ENCODE measurements around the gene CCDC27. TPM values are rescaled to one million over a fixed set of nuclear protein-coding genes. Genes with fewer than 3 reads are reported as not detected.

The CCDC27 gene
- total RNA-seq, 1 donor from 2014 or later = 0.08 TPM

DNA sequence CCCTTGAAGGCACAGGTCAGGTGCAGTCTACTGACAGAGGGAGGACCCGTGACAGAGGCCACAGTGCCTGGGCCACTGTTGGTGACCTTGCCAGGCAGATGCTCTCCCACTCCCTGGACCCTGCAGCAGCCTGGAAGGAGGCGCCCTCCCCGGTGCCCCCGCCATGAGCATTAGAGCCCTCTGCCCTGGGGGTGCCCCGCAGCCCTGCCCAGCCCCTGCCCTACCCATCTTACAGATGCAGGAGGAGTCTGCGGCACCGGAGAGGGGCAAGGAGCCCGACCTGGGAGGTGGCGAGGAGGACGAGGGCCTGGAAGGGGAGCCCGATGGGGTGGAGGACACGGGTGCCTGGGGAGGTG, 10.6 kb downstream of the CCDC27 start:
- H3K27me3 ChIP-seq (ENCODE audit: low read depth) = peaks cover 81% of the 10 kb centered on the region
- no peak for DNase-seq
- no peak overlapping the region for H3K4me3 ChIP-seq

GRCh38 chr1:3763351-3764125, 11.3 kb downstream of the CCDC27 start:
- TF ChIP-seq CTCF (IDR thresholded peaks at IDR 0.05; ENCODE audit: borderline replicate concordance) = no peak
- H3K27ac ChIP-seq (replicated peaks) = no peak overlapping the region
- peaks cover 8% of the 10 kb centered on the region for H3K9me3 ChIP-seq (replicated peaks)
- no peak overlapping the region for H3K4me3 ChIP-seq
- no peak for DNase-seq
- no peaks in the 10 kb centered on the region for H3K36me3 ChIP-seq
- H3K27me3 ChIP-seq (ENCODE audit: low read depth) = peaks cover 75% of the 10 kb centered on the region
- intact Hi-C loops (cut with micrococcal nuclease) = no loop called here
- no peaks in the 10 kb centered on the region for H3K4me1 ChIP-seq

More for the DNA sequence above, 10.6 kb downstream of the CCDC27 start:
- intact Hi-C loops (cut with micrococcal nuclease) = no loop called here
- Histone ChIP-seq H3K9me3 (replicated peaks) (peaks cover 8% of the 10 kb centered on the region), H3K36me3 (no peaks in the 10 kb centered on the region), H3K27ac (replicated peaks) (no peak overlapping the region), H3K4me1 (no peaks in the 10 kb centered on the region)
- TF ChIP-seq CTCF (IDR thresholded peaks at IDR 0.05; ENCODE audit: borderline replicate concordance) = no peak

DNA sequence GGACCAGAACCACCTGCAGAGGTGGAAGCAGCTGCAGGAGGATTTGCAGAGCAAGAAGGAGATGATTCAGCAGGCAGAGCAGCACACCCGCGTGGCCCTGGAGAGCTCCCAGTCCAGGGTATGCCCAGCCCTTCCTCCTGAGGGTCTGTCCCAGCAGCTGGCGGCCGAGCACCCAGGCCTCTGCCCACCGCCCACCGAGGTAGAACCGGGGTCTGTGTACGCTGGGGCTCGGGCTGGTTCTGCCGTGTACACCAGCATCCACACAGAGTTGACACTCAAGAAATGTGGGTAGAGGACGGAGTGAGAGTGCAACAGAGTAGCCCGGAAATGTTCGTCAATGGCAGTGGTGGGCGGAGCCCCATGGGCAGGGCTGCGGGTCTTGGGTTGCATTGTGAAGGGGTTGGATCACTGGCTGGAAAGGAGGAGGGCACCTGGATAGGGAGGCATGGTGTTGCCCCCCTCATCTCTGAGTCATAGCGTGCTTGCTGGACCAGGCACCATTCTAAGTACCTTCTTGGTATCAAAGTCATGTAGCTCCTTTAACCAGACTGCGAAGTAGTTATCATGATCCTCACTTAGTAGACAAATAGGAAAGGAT, 15.2 kb downstream of the CCDC27 start:
- no peaks in the 10 kb centered on the region for H3K36me3 ChIP-seq
- no peak overlapping the region for H3K4me3 ChIP-seq
- H3K4me1 ChIP-seq = peaks cover 15% of the 10 kb centered on the region
- intact Hi-C loops (cut with micrococcal nuclease) = no loop called here
- no peak for DNase-seq
- TF ChIP-seq CTCF (IDR thresholded peaks at IDR 0.05; ENCODE audit: borderline replicate concordance) = no peak
- H3K9me3 ChIP-seq (replicated peaks) = no peaks in the 10 kb centered on the region
- peaks cover 46% of the 10 kb centered on the region for H3K27me3 ChIP-seq (ENCODE audit: low read depth)
- no peak overlapping the region for H3K27ac ChIP-seq (replicated peaks)

DNA sequence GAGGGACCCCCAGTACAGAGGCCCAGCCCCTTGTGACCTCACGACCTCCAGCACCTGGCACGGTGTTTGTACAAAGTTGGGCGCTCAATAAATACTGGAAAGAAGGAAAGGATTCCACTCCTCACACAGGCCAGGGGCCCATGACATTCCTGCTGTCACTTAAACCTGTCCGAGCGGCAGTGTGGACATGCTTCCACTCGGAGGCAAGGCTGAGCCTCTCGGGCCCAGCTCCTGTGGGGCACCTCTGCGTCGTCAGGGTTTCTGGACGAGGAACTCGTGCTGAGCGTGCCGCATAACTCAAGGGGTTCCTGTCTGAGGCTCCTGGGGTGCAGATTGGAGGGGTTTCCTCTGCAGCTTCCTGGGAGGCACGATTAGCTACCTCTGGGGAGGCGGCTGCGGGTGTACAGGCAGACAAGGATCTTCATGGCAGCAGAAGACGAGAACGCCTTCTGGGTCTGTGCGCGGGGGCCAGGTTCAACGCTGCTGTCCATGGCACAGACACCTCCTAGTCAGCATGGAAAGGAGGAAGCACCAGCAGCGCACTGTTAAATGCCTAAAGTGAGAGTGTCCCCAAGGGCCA, 16.7 kb downstream of the CCDC27 start:
- Histone ChIP-seq H3K36me3 (no peaks in the 10 kb centered on the region), H3K27ac (replicated peaks) (no peak overlapping the region), H3K27me3 (ENCODE audit: low read depth) (peaks cover 38% of the 10 kb centered on the region), H3K4me3 (no peak overlapping the region), H3K9me3 (replicated peaks) (no peaks in the 10 kb centered on the region), H3K4me1 (peaks cover 28% of the 10 kb centered on the region)
- no peak for TF ChIP-seq CTCF (IDR thresholded peaks at IDR 0.05; ENCODE audit: borderline replicate concordance)
- DNase-seq = no peak
- intact Hi-C loops (cut with micrococcal nuclease) = no loop called here

DNA sequence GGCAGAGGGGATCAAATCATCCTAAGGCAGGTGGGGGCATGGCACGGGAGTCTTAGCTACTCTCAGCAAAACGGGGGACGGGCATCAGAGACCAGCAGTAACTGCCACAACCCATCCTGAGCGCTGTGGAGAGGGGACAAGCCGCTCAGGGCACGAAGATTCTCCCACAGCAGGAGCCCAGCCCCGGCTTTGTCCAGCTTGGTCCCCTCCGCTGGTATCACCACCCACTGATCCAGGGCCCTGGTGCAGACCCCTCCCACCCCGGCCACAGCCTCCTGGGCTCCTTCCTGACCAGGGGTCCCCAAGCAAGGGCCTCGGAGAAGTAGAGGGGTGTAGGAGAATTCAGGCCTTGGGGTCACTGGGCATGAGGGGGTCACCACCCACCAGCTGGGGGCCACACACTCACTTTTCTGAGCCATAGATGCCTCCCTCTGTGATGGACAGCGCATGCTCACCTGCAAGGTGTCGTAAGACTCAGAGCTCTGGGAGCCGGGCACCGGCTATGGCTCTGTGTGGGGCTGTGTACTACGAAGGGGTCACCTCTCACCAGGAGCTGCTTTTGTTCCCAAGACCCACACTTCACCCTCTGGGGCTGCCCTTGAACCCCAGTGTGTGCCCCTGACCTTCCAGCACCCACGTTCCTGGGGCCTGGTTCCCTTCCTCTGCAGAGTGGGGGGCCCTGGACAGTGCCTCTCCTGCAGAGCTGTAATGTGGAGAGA, 18.0 kb downstream of the CCDC27 start:
- no peak for TF ChIP-seq CTCF (IDR thresholded peaks at IDR 0.05; ENCODE audit: borderline replicate concordance)
- intact Hi-C loops (cut with micrococcal nuclease) = no loop called here
- no peak overlapping the region for H3K27ac ChIP-seq (replicated peaks)
- no peaks in the 10 kb centered on the region for H3K36me3 ChIP-seq
- H3K27me3 ChIP-seq (ENCODE audit: low read depth) = peaks cover 32% of the 10 kb centered on the region
- H3K4me1 ChIP-seq = peaks cover 41% of the 10 kb centered on the region
- DNase-seq = no peak
- no peaks in the 10 kb centered on the region for H3K9me3 ChIP-seq (replicated peaks)
- no peak overlapping the region for H3K4me3 ChIP-seq

Data from left ventricle myocardium inferior (tissue), 1 donor.